HepG2 (cell line): ENCODE results near the gene TNXB.

ENCODE experiments used
- ADNP ChIP-seq: sonication (generic); formaldehyde crosslinking; IDR thresholded peaks from 2 replicates; pipeline ENCODE4 v1.4.0; 2020; ENCODE audit warnings: missing genetic modification reagents
- DNMT1 ChIP-seq: sonication (generic); formaldehyde crosslinking; IDR thresholded peaks from 2 replicates; pipeline ENCODE4 v1.5.1; 2020; ENCODE audit warnings: mild to moderate bottlenecking, missing genetic modification reagents
- GABPA ChIP-seq, 2 experiments: IDR thresholded peaks; 2 replicates each; pipeline ENCODE4 v1.6.1; 2011 to 2016; ENCODE audit warnings: low read depth in 2 of 2, low read length in 1 of 2, missing biosample characterization in 1 of 2, missing genetic modification characterization in 1 of 2
- ZNF12 ChIP-seq: sonication (generic); formaldehyde crosslinking; IDR thresholded peaks from 2 replicates; pipeline ENCODE4 v1.5.0; 2020; ENCODE audit warnings: missing genetic modification reagents
- ZNF335 ChIP-seq: sonication (generic); formaldehyde crosslinking; IDR thresholded peaks from 2 replicates; pipeline ENCODE4 v1.4.0; 2020; ENCODE audit warnings: missing genetic modification reagents
- ZNF841 ChIP-seq: sonication (generic); formaldehyde crosslinking; IDR thresholded peaks from 2 replicates; pipeline ENCODE4 v1.8.1; 2023; ENCODE audit warnings: missing genetic modification reagents, borderline replicate concordance

DNA sequence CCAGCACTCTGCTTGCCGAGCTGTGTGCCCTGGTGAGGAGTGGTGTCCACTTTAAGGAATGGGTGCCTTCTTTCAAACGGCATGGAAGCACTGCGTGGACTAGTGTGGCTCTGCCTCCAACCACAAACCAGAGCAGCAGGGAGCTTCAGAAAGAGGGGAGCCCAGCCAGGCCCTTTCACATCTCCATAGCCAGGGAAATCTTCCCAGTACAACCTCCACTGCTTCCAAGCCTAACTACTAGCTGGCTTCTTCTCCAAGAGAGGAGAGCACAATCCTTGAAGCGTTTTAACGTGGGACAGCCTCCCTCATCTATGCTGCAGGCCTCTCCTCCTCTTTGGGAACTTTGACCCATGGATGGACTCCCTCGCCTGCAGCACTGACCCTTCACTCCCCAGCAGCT lies 26.7 kb downstream of the TNXB start:
- TF ChIP-seq GABPA (IDR thresholded peaks at IDR 0.05; ENCODE audit: low read depth, low read length), result no peak
- TF ChIP-seq GABPA (CRISPR knock-in tag; IDR thresholded peaks at IDR 0.05; ENCODE audit: low read depth), result no peak
- no peak for TF ChIP-seq ADNP (CRISPR knock-in tag)
- TF ChIP-seq ZNF841 (CRISPR knock-in tag), result no peak
- TF ChIP-seq DNMT1, result no peak
- no peak for TF ChIP-seq ZNF335 (CRISPR knock-in tag)
- TF ChIP-seq ZNF12 (CRISPR knock-in tag), result no peak
